HS-27A (cell line): ENCODE results near the gene EDN3.

ENCODE experiments used
- DNase-seq: peaks from one replicate; pipeline ENCODE4 v3.0.0-alpha.2; 2012; ENCODE audit warnings: low read depth, missing footprints

The EDN3 gene

GRCh38 chr20:59308493-59309201, 8.2 kb downstream of the EDN3 start:
- DNase-seq, result no peak

- no peak for DNase-seq
Measured at GRCh38 chr20:59309218-59309617, 8.8 kb downstream of the EDN3 start.

- no peak for DNase-seq
Measured at GRCh38 chr20:59314997-59315396, 14.6 kb downstream of the EDN3 start.

GRCh38 chr20:59316911-59317731, 16.7 kb downstream of the EDN3 start:
- DNase-seq, result no peak

- DNase-seq, result no peak
Measured at GRCh38 chr20:59318201-59318790, 17.9 kb downstream of the EDN3 start.

GRCh38 chr20:59318803-59319202, 18.4 kb downstream of the EDN3 start:
- no peak for DNase-seq

GRCh38 chr20:59320426-59320825, 20.0 kb downstream of the EDN3 start:
- no peak for DNase-seq

- no peak for DNase-seq
Measured at GRCh38 chr20:59320854-59321647, 20.6 kb downstream of the EDN3 start.

- DNase-seq, result no peak
Measured at GRCh38 chr20:59322081-59322480, 21.7 kb downstream of the EDN3 start.

GRCh38 chr20:59322585-59323454, 22.4 kb downstream of the EDN3 start:
- no peak for DNase-seq

GRCh38 chr20:59323731-59324130, 23.3 kb downstream of the EDN3 start:
- DNase-seq, result no peak

GRCh38 chr20:59324521-59325141, 24.2 kb downstream of the EDN3 start:
- no peak for DNase-seq

- DNase-seq, result no peak
Measured at GRCh38 chr20:59325142-59325523, 24.7 kb downstream of the EDN3 start.

GRCh38 chr20:59326188-59326587, 25.8 kb downstream of the EDN3 start:
- no peak for DNase-seq

GRCh38 chr20:59328071-59328470, 27.7 kb downstream of the EDN3 start:
- no peak for DNase-seq

- no peak for DNase-seq
Measured at GRCh38 chr20:59331721-59332329, 31.4 kb downstream of the EDN3 start.

- DNase-seq, result no peak
Measured at GRCh38 chr20:59333260-59333845, 32.9 kb downstream of the EDN3 start.

GRCh38 chr20:59333951-59334350, 33.5 kb downstream of the EDN3 start:
- DNase-seq, result no peak

GRCh38 chr20:59334651-59335300, 34.4 kb downstream of the EDN3 start:
- DNase-seq, result no peak
